ENCODE data around the gene SORCS2. TPM values are rescaled to one million over a fixed set of nuclear protein-coding genes. Genes with fewer than 3 reads are reported as not detected.

SORCS2 gene
- total and polyA plus RNA-seq, 2 donors (not counting 1 experiment from before 2014, with no cell fraction given): not detected

- peaks cover 2% of the 10 kb centered on the region for H3K9me3 Mint-ChIP-seq (ENCODE audit: insufficient read depth)
- ChIA-PET POLR2A (no interaction called here), CTCF (no interaction called here)
- Histone ChIP-seq H3K4me3 (ENCODE audit: control extremely low read depth in 1 of 5, extremely low read depth in 1 of 5, insufficient read depth in 1 of 5, low read depth in 2 of 5, low read length in 4 of 5) (no peak overlapping the region), H3K4me2 (replicated peaks; ENCODE audit: low read depth, low read length, poor library complexity, severe bottlenecking) (no peak overlapping the region), H3K27me3 (replicated peaks in 1 of 4; ENCODE audit: control extremely low read depth in 1 of 4, control insufficient read depth in 3 of 4, insufficient read depth in 4 of 4, low read length in 3 of 4) (no peaks in the 10 kb centered on the region), H3K9ac (ENCODE audit: low read length) (no peak overlapping the region), H3K4me1 (ENCODE audit: control insufficient read depth in 2 of 2, insufficient read depth in 2 of 2, low read length in 2 of 2) (no peaks in the 10 kb centered on the region), H3K9me3 (ENCODE audit: control extremely low read depth in 1 of 3, control insufficient read depth in 2 of 3, insufficient read depth in 1 of 3, low read length in 2 of 3) (peaks cover 0 to 13% (median 0%) of the 10 kb centered on the region in 3 donors), H3K36me3 (replicated peaks in 1 of 2; ENCODE audit: control extremely low read depth in 1 of 2, control insufficient read depth in 1 of 2, extremely low read depth in 1 of 2, insufficient read depth in 2 of 2, low read length in 1 of 2) (no peaks in the 10 kb centered on the region), H3K27ac (ENCODE audit: low read length in 2 of 2) (no peak overlapping the region), H2AFZ (ENCODE audit: insufficient read depth, low read depth, low read length, poor library complexity, severe bottlenecking) (no peak overlapping the region), H4K20me1 (ENCODE audit: control insufficient read depth, insufficient read depth, low read length, poor library complexity, severe bottlenecking) (no peaks in the 10 kb centered on the region), H3K79me2 (ENCODE audit: control insufficient read depth, insufficient read depth, low read length) (no peaks in the 10 kb centered on the region)
- H3K27ac Mint-ChIP-seq: no peak overlapping the region
- 65% methylated on average over 17 of the region's 22 CpGs for WGBS (ENCODE audit: insufficient coverage)
- ATAC-seq (ENCODE audit: low read depth) (no peak), DNase-seq (no peak)
- TF ChIP-seq EZH2 (IDR thresholded peaks at IDR 0.05; ENCODE audit: borderline replicate concordance, insufficient read depth, low read depth, low read length, poor library complexity, severe bottlenecking): no peak
- TF ChIP-seq, protein P1, sequence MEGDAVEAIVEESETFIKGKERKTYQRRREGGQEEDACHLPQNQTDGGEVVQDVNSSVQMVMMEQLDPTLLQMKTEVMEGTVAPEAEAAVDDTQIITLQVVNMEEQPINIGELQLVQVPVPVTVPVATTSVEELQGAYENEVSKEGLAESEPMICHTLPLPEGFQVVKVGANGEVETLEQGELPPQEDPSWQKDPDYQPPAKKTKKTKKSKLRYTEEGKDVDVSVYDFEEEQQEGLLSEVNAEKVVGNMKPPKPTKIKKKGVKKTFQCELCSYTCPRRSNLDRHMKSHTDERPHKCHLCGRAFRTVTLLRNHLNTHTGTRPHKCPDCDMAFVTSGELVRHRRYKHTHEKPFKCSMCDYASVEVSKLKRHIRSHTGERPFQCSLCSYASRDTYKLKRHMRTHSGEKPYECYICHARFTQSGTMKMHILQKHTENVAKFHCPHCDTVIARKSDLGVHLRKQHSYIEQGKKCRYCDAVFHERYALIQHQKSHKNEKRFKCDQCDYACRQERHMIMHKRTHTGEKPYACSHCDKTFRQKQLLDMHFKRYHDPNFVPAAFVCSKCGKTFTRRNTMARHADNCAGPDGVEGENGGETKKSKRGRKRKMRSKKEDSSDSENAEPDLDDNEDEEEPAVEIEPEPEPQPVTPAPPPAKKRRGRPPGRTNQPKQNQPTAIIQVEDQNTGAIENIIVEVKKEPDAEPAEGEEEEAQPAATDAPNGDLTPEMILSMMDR (IDR thresholded peaks at IDR 0.05): no peak
- no peaks in the 10 kb centered on the region for H3K4me1 Mint-ChIP-seq
- intact Hi-C loops (cut with micrococcal nuclease): no loop called here
- H3K27me3 Mint-ChIP-seq: no peaks in the 10 kb centered on the region
- no peak overlapping the region for H3K4me3 Mint-ChIP-seq
Observed at GRCh38 chr4:7365462-7366179, 173.3 kb downstream of the SORCS2 start.

DNA sequence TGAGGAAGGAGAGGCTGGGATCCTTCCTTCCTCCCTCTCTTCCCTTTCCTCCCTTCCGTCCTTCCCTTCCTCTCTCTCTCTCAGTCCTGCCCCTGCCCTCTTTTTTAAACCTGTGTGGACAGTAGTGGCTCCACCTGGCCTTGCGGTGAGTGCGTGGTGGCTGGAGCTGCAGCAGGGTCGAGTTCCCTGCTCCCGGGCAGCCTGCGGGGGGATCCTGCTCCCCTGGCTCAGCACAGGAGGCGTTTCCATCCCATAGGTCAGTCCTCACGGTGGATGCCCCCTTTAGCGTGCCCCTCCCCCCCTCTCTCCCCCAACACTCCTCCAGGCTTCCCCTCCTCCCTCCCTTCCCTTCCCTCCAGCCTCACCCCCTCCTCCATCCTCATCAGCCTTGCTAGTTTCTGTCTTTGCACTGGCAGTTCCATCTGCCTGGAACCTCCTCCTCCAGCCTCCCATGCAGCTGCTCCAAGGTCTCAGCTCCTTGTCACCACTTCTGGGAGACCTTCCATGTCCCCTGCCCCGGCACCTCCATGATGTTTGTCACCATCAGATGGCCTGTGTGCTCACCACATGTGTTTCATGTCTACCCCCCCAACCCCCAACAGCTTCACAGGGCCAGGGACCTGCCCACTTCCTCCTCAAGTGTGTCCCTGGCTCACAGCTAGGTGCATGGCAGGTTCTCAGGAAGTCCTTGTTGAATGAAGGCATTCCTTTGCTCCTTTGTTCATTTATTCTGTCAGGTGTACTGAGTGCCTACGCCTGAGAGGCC lies 174.0 kb downstream of the SORCS2 start:
- Histone ChIP-seq H3K9me3 (ENCODE audit: control extremely low read depth in 1 of 3, control insufficient read depth in 2 of 3, insufficient read depth in 1 of 3, low read length in 2 of 3) (peaks cover 0 to 13% (median 0%) of the 10 kb centered on the region in 3 donors), H4K20me1 (ENCODE audit: control insufficient read depth, insufficient read depth, low read length, poor library complexity, severe bottlenecking) (no peaks in the 10 kb centered on the region), H3K36me3 (replicated peaks in 1 of 2; ENCODE audit: control extremely low read depth in 1 of 2, control insufficient read depth in 1 of 2, extremely low read depth in 1 of 2, insufficient read depth in 2 of 2, low read length in 1 of 2) (no peaks in the 10 kb centered on the region), H3K4me2 (replicated peaks; ENCODE audit: low read depth, low read length, poor library complexity, severe bottlenecking) (no peak overlapping the region), H3K27me3 (replicated peaks in 1 of 4; ENCODE audit: control extremely low read depth in 1 of 4, control insufficient read depth in 3 of 4, insufficient read depth in 4 of 4, low read length in 3 of 4) (no peaks in the 10 kb centered on the region), H3K4me1 (ENCODE audit: control insufficient read depth in 2 of 2, insufficient read depth in 2 of 2, low read length in 2 of 2) (no peaks in the 10 kb centered on the region), H3K79me2 (ENCODE audit: control insufficient read depth, insufficient read depth, low read length) (no peaks in the 10 kb centered on the region), H3K9ac (ENCODE audit: low read length) (no peak overlapping the region), H2AFZ (ENCODE audit: insufficient read depth, low read depth, low read length, poor library complexity, severe bottlenecking) (no peak overlapping the region), H3K27ac (ENCODE audit: low read length in 2 of 2) (no peak overlapping the region), H3K4me3 (ENCODE audit: control extremely low read depth in 1 of 5, extremely low read depth in 1 of 5, insufficient read depth in 1 of 5, low read depth in 2 of 5, low read length in 4 of 5) (no peak overlapping the region)
- ChIA-PET POLR2A (no interaction called here), CTCF (no interaction called here)
- 33% methylated on average over 11 of the region's 11 CpGs for WGBS (ENCODE audit: insufficient coverage)
- no peak for DNase-seq
- ATAC-seq (ENCODE audit: low read depth): no peak
- H3K4me3 Mint-ChIP-seq: no peak overlapping the region
- H3K9me3 Mint-ChIP-seq (ENCODE audit: insufficient read depth): peaks cover 2% of the 10 kb centered on the region
- no peaks in the 10 kb centered on the region for H3K4me1 Mint-ChIP-seq
- H3K27me3 Mint-ChIP-seq: no peaks in the 10 kb centered on the region
- H3K27ac Mint-ChIP-seq: no peak overlapping the region
- intact Hi-C loops (cut with micrococcal nuclease): no loop called here
- TF ChIP-seq, protein P1 (IDR thresholded peaks at IDR 0.05): no peak
- TF ChIP-seq EZH2 (IDR thresholded peaks at IDR 0.05; ENCODE audit: borderline replicate concordance, insufficient read depth, low read depth, low read length, poor library complexity, severe bottlenecking): no peak
